K562 (cell line): ENCODE measurements around the gene ARHGAP25. TPM values are rescaled to one million over a fixed set of nuclear protein-coding genes. Genes with fewer than 3 reads are reported as not detected.

Experiments
- BACH1 ChIP-seq: fragments of 200-800 bp; sonication (Bioruptor generic); IDR thresholded peaks from 2 replicates; pipeline ENCODE4 v1.6.1; 2016; ENCODE audit warnings: missing genetic modification characterization, missing compliant biosample characterization
- CREM ChIP-seq: IDR thresholded peaks from 2 replicates; pipeline ENCODE4 v1.6.1; 2014; ENCODE audit warnings: antibody characterized with exemption, low read depth
- FOS ChIP-seq: IDR thresholded peaks from 3 replicates; pipeline ENCODE4 v1.6.1; 2011; ENCODE audit not compliant: insufficient read length; ENCODE audit errors: extremely low read depth
- GTF3C2 ChIP-seq: IDR thresholded peaks from 3 replicates; pipeline ENCODE4 v1.6.1; 2011; ENCODE audit warnings: borderline replicate concordance, mild to moderate bottlenecking, moderate library complexity; ENCODE audit not compliant: insufficient read length; ENCODE audit errors: extremely low read depth
- HNRNPK ChIP-seq: fragments of 200-400 bp; formaldehyde crosslinking; IDR thresholded peaks from one replicate; pipeline ENCODE4 v1.6.1; 2018; ENCODE audit warnings: mild to moderate bottlenecking, low read depth, low read length; ENCODE audit not compliant: poor library complexity, severe bottlenecking
- KDM4B ChIP-seq, 2 experiments: fragments of 450-650 bp in 1 of 2; sonication (generic) in 1 of 2; IDR thresholded peaks; 2 replicates each; pipeline ENCODE4 v1.6.1; 2016 to 2017; ENCODE audit warnings: borderline replicate concordance in 2 of 2, antibody characterized with exemption in 1 of 2, low read depth in 1 of 2, mild to moderate bottlenecking in 1 of 2
- KLF16 ChIP-seq: IDR thresholded peaks from 2 replicates; pipeline ENCODE4 v1.6.1; 2016; ENCODE audit warnings: antibody characterized with exemption
- MIER1 ChIP-seq: fragments of 450-650 bp; IDR thresholded peaks from 2 replicates; pipeline ENCODE4 v1.6.1; 2016; ENCODE audit warnings: antibody characterized with exemption, mild to moderate bottlenecking, low read depth
- PKNOX1 ChIP-seq: fragments of 450-650 bp; IDR thresholded peaks from 2 replicates; pipeline ENCODE4 v1.6.1; 2016
- TAF7 ChIP-seq: fragments of 450-650 bp; IDR thresholded peaks from 2 replicates; pipeline ENCODE4 v1.6.1; 2016; ENCODE audit warnings: missing genetic modification characterization, missing compliant biosample characterization
- TBP ChIP-seq: optimal IDR thresholded peaks from 2 replicates; pipeline ENCODE3; 2011; ENCODE audit warnings: low read depth, low read length, improper control_type of control experiment
- polyA plus RNA-seq, 8 experiments: library from polyadenylated mRNA; depleted of rRNA in 4 of 8; stranded (reverse) in 5 of 8; unstranded in 3 of 8; fragments of >200 nt; fragmentation: Nextera tagmentation in 2 of 8; fragmentation: Illumina TruSeq in 1 of 8; extraction: Ambion mirVana in 2 of 8; extraction: Trizol in 1 of 8; gene quantifications; 2 replicates each; pipeline versions ENCODE4 v1.2.1 to v1.2.3, GENCODE V29; 2011 to 2014; ENCODE audit warnings: inconsistent platforms in 1 of 8, missing spikeins in 1 of 8
- total RNA-seq, 7 experiments: library from RNA; depleted of rRNA in 6 of 7; stranded (reverse); fragments of >200 nt in 6 of 7; fragmentation: Illumina TruSeq in 2 of 7; extraction: Trizol in 2 of 7; gene quantifications; 2 replicates each; pipeline versions ENCODE4 v1.2.1 to v1.2.3, GENCODE V29; 2011 to 2021; ENCODE audit warnings: low replicate concordance in 1 of 7
- TF ChIP-seq, protein P1 (sequence below), 2 experiments: IDR thresholded peaks; 2 replicates each; pipeline ENCODE4 v1.6.1; 2011; ENCODE audit warnings: borderline replicate concordance in 1 of 2, control low read depth in 1 of 2, low read depth in 1 of 2, low read length in 1 of 2, mild to moderate bottlenecking in 1 of 2, mixed read lengths in 1 of 2, moderate library complexity in 1 of 2; ENCODE audit not compliant: insufficient read depth in 1 of 2, insufficient read length in 1 of 2, poor library complexity in 1 of 2, severe bottlenecking in 1 of 2; ENCODE audit errors: extremely low read depth in 1 of 2
- TF ChIP-seq, protein P2 (sequence below): fragments of 450-650 bp; conservative IDR thresholded peaks from 2 replicates; pipeline ENCODE4 v1.6.1; 2016; ENCODE audit warnings: missing genetic modification characterization, low read depth, mild to moderate bottlenecking, missing compliant biosample characterization, moderate library complexity
- TF ChIP-seq, protein P3 (sequence below): fragments of 250-450 bp; sonication (Bioruptor Pico); IDR thresholded peaks from 2 replicates; pipeline ENCODE4 v1.8.0; 2022; ENCODE audit warnings: moderate library complexity, mild to moderate bottlenecking, inconsistent platforms
- TF ChIP-seq, protein P4 (sequence below), 2 experiments: fragments of 450-650 bp in 1 of 2; sonication (generic) in 1 of 2; formaldehyde crosslinking in 1 of 2; IDR thresholded peaks in 1 of 2; conservative IDR thresholded peaks in 1 of 2; 2 replicates each; pipeline versions ENCODE4 v1.6.1 to v1.8.1; 2016 to 2023; ENCODE audit warnings: mild to moderate bottlenecking in 2 of 2, moderate library complexity in 2 of 2, inconsistent platforms in 1 of 2, missing genetic modification reagents in 1 of 2
- TF ChIP-seq, protein P5 (sequence below): fragments of 250-450 bp; sonication (Bioruptor Pico); IDR thresholded peaks from 2 replicates; pipeline ENCODE4 v1.4.0; 2020; ENCODE audit warnings: mild to moderate bottlenecking

The ARHGAP25 gene
- total and polyA plus RNA-seq, 9 of the 15 experiments (the other 6 are each of a cell fraction or from before 2014, with no cell fraction given), result 4.9 to 14.8 (median 10.7) TPM

DNA sequence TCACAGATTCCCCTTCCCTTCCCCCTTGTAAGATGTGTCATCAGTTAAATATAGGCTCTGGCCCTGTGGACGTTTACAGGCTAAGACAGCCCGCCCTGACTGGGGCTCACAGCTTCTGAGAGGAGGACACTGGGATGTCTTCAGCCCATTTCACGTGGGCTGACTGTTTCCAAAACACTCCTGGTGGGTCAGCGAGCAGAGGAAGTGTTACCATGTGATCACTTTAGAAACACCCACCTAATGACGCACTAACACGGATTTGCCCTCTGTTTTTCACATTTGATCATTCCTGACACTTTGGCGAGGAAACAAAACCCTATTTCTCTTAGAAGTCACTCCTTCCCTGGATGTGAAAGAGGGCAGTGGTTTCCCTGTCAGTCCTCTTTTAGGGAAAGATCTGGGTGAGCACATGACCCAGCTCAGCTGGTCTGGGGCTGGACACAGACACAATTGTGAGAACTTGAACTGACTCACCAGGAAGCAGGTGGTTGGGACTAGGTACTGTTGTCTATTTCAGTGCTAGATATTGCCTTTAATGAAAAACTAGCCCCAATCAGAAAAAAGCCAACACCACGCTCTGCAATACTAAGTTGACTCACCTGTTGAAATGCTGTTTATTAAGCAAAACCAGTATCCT, 97.7 kb downstream of the ARHGAP25 start (continued):
- TF ChIP-seq, protein P1, sequence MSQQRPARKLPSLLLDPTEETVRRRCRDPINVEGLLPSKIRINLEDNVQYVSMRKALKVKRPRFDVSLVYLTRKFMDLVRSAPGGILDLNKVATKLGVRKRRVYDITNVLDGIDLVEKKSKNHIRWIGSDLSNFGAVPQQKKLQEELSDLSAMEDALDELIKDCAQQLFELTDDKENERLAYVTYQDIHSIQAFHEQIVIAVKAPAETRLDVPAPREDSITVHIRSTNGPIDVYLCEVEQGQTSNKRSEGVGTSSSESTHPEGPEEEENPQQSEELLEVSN (IDR thresholded peaks at IDR 0.05; ENCODE audit: borderline replicate concordance in 1 of 2, extremely low read depth in 1 of 2, insufficient read depth in 1 of 2, insufficient read length in 1 of 2, low read depth in 1 of 2, low read length in 1 of 2, poor library complexity in 1 of 2, severe bottlenecking in 1 of 2), result peak in 1 of 2 experiments; percentile 58
- TF ChIP-seq TAF7 (tag) (no peak), MIER1 (no peak), FOS (no peak), GTF3C2 (no peak), PKNOX1 (0 out of 2 replicates have a peak, but pooled peaks have one; percentile 23), CREM (peak; percentile 57), TBP (no peak), HNRNPK (no peak), BACH1 (tag) (peak; percentile 73; the same call in 1 of the 2 replicates), KDM4B (IDR thresholded peaks at IDR 0.05; ENCODE audit: borderline replicate concordance in 2 of 2, low read depth in 1 of 2) (no peak), KLF16 (no peak)
- TF ChIP-seq, protein P2, sequence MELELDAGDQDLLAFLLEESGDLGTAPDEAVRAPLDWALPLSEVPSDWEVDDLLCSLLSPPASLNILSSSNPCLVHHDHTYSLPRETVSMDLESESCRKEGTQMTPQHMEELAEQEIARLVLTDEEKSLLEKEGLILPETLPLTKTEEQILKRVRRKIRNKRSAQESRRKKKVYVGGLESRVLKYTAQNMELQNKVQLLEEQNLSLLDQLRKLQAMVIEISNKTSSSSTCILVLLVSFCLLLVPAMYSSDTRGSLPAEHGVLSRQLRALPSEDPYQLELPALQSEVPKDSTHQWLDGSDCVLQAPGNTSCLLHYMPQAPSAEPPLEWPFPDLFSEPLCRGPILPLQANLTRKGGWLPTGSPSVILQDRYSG (tag), result no peak
- TF ChIP-seq, protein P3, sequence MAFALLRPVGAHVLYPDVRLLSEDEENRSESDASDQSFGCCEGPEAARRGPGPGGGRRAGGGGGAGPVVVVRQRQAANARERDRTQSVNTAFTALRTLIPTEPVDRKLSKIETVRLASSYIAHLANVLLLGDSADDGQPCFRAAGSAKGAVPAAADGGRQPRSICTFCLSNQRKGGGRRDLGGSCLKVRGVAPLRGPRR (CRISPR knock-in tag), result no peak
- TF ChIP-seq, protein P4, sequence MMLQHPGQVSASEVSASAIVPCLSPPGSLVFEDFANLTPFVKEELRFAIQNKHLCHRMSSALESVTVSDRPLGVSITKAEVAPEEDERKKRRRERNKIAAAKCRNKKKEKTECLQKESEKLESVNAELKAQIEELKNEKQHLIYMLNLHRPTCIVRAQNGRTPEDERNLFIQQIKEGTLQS (IDR thresholded peaks at IDR 0.05), result peak; percentile 84
- TF ChIP-seq, protein P4 (CRISPR knock-in tag; conservative IDR thresholded peaks at IDR 0.05), result 0 out of 2 replicates have a peak, but pooled peaks have one; percentile 49
- TF ChIP-seq, protein P5, sequence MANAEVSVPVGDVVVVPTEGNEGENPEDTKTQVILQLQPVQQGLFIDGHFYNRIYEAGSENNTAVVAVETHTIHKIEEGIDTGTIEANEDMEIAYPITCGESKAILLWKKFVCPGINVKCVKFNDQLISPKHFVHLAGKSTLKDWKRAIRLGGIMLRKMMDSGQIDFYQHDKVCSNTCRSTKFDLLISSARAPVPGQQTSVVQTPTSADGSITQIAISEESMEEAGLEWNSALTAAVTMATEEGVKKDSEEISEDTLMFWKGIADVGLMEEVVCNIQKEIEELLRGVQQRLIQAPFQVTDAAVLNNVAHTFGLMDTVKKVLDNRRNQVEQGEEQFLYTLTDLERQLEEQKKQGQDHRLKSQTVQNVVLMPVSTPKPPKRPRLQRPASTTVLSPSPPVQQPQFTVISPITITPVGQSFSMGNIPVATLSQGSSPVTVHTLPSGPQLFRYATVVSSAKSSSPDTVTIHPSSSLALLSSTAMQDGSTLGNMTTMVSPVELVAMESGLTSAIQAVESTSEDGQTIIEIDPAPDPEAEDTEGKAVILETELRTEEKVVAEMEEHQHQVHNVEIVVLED (CRISPR knock-in tag), result no peak
